Adrenal gland (tissue), 5 donors: ENCODE data around the gene MFSD11.

ENCODE experiments used
- CTCF ChIP-seq, 6 experiments: fragments of 450-650 bp in 4 of 6; fragments of 200-600 bp in 2 of 6; sonication (generic) in 1 of 6; IDR thresholded peaks; 1 replicate in 5 of 6; 2 replicates in 1 of 6; pipeline versions ENCODE4 v1.5.1 to v1.8.0; 2016 to 2021; ENCODE audit warnings: antibody characterized with exemption in 6 of 6, mild to moderate bottlenecking in 2 of 6, moderate library complexity in 1 of 6
- POLR2A ChIP-seq, 2 donors: fragments of 450-650 bp; IDR thresholded peaks; one replicate each; pipeline ENCODE4 v1.6.1; 2017; ENCODE audit warnings: antibody characterized with exemption in 2 of 2, mild to moderate bottlenecking in 2 of 2, moderate library complexity in 1 of 2
- donor health status: DM: no; HTN: no; CAD: no.

DNA sequence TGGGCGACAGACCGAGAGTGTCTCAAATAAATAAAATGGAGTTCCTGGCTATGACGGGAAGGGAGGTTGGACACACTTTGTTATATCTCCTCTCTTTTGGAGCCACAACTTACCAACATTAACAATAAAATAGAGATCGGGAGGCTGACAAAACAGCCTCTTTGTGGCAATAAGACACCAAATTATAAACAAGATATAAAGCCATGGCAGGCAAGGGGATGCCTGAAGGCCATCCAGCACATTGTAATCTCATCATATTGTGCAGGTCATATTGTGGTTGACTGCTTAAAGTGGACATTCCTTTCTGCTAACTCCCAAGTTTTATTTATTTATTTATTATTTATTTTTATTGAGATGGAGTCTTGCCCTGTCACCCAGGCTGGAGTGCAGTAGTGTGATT lies 70.4 kb downstream of the MFSD11 start:
- TF ChIP-seq CTCF (IDR thresholded peaks at IDR 0.05) (no peak), POLR2A (IDR thresholded peaks at IDR 0.05) (no peak)
